ENCODE measurements around the gene SDCBP2.

DNA sequence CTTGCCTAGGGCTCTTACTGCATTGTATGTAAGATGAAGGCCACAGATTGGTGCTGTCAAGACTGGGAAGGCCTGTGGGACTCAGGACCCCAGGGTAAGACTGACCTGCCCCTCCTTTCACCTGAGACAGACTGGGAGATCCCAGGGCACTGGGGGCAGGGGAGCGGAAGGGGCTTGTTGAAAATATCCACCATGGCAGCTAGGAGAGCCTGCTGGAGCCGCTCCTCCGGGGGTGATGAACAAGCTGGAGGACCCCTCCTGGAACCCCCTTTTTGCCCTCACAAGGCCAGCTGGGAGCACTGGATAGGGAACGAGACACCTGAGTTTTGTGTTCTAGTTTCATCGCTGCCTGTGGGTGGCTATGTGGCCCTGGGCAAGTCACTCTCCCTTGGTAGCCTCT, 9.2 kb upstream of the SDCBP2 start:
- no peak for TF ChIP-seq POLR2A (IDR thresholded peaks at IDR 0.05)
- TF ChIP-seq, protein P1, sequence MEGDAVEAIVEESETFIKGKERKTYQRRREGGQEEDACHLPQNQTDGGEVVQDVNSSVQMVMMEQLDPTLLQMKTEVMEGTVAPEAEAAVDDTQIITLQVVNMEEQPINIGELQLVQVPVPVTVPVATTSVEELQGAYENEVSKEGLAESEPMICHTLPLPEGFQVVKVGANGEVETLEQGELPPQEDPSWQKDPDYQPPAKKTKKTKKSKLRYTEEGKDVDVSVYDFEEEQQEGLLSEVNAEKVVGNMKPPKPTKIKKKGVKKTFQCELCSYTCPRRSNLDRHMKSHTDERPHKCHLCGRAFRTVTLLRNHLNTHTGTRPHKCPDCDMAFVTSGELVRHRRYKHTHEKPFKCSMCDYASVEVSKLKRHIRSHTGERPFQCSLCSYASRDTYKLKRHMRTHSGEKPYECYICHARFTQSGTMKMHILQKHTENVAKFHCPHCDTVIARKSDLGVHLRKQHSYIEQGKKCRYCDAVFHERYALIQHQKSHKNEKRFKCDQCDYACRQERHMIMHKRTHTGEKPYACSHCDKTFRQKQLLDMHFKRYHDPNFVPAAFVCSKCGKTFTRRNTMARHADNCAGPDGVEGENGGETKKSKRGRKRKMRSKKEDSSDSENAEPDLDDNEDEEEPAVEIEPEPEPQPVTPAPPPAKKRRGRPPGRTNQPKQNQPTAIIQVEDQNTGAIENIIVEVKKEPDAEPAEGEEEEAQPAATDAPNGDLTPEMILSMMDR (IDR thresholded peaks at IDR 0.05): no peak

Measured in uterus (tissue), 2 donors.